Smooth muscle cell (in vitro differentiated cells): ENCODE data around the gene CLIP1. TPM values are rescaled to one million over a fixed set of nuclear protein-coding genes. Genes with fewer than 3 reads are reported as not detected.

Source experiments
- DNase-seq: peaks from one replicate; lab custom pipeline; 2025; ENCODE audit not compliant: unreplicated experiment; lab: John Stamatoyannopoulos, UW
- H2AFZ ChIP-seq: fragments of 200-600 bp; sonication (generic); 2 replicates; pipeline ENCODE4 v1.6.0; 2016; ENCODE audit warnings: antibody characterized with exemption, low read depth, mild to moderate bottlenecking
- H3F3A ChIP-seq: fragments of 200-600 bp; sonication (generic); 2 replicates; pipeline ENCODE4 v1.6.0; 2017; ENCODE audit warnings: antibody characterized with exemption, low read depth
- H3K27ac ChIP-seq: fragments of 200-600 bp; sonication (generic); 2 replicates; pipeline ENCODE4 v1.5.1; 2016; ENCODE audit warnings: low read depth, mild to moderate bottlenecking
- H3K27me3 ChIP-seq: fragments of 200-600 bp; sonication (generic); 2 replicates; pipeline ENCODE4 v1.6.1; 2016; ENCODE audit warnings: low read depth, mild to moderate bottlenecking
- H3K36me3 ChIP-seq: fragments of 200-600 bp; sonication (generic); 2 replicates; pipeline ENCODE4 v1.5.1; 2016; ENCODE audit warnings: low read depth
- H3K4me1 ChIP-seq: fragments of 200-600 bp; sonication (generic); 2 replicates; pipeline ENCODE4 v1.5.1; 2016; ENCODE audit warnings: low read depth
- H3K4me2 ChIP-seq: fragments of 200-600 bp; sonication (generic); 2 replicates; pipeline ENCODE4 v1.6.0; 2016; ENCODE audit warnings: mild to moderate bottlenecking
- H3K4me3 ChIP-seq: fragments of 200-600 bp; sonication (generic); 2 replicates; pipeline ENCODE4 v1.5.1; 2016; ENCODE audit warnings: mild to moderate bottlenecking
- H3K79me2 ChIP-seq: fragments of 200-600 bp; sonication (generic); 2 replicates; pipeline ENCODE4 v1.6.0; 2016; ENCODE audit warnings: low read depth, mild to moderate bottlenecking
- H3K9ac ChIP-seq: fragments of 200-600 bp; sonication (generic); 2 replicates; pipeline ENCODE4 v1.6.0; 2016; ENCODE audit warnings: low read depth
- H3K9me3 ChIP-seq: fragments of 200-600 bp; sonication (generic); replicated peaks from 2 replicates; pipeline ENCODE4 v1.5.1; 2016; ENCODE audit warnings: low read depth
- H4K20me1 ChIP-seq: fragments of 200-600 bp; sonication (generic); 2 replicates; pipeline ENCODE4 v1.6.0; 2016; ENCODE audit warnings: low read depth
- WGBS: methylation state at CpG from one replicate; pipeline ENCODE4 v1.1.7; 2016; ENCODE audit warnings: low lambda C conversion rate; 5-methylcytosine and 5-hydroxymethylcytosine counted together
- polyA plus RNA-seq: library from polyadenylated mRNA; unstranded; fragments of >200 nt; fragmentation: Nextera tagmentation; extraction: Ambion mirVana; gene quantifications from 2 replicates; pipeline ENCODE4 v1.2.1, GENCODE V29; 2016
- total RNA-seq: library from RNA; depleted of rRNA; stranded (reverse); fragments of >200 nt; gene quantifications from 2 replicates; pipeline ENCODE4 v1.2.3, GENCODE V29; 2014
- TF ChIP-seq, protein P1 (sequence below): fragments of 200-600 bp; sonication (generic); IDR thresholded peaks from 2 replicates; pipeline ENCODE4 v1.5.1; 2017; ENCODE audit warnings: borderline replicate concordance, mild to moderate bottlenecking, antibody characterized with exemption; ENCODE audit not compliant: insufficient read depth, poor library complexity, severe bottlenecking

CLIP1 gene
- total and polyA plus RNA-seq, 2 experiments from 2014 or later, result 15.3 to 40.4 TPM

DNA sequence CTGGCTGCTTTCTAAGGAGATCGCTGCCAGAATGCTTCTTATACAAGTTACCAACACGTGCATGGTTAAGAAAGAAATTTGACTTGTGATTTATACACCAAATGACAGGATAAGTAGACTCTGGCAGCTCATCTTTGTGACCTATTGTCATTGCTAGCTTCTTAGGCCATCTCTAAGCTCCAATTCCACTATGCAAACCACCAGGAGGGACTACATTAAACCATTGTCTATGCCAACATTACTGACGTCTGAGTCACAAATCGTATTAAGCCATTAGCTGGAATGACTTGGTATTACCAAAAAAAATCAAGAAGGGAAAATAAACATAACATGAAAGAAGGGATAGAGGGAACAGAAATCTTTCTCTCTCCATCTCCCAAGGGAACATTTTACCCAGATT is 140.4 kb downstream of the CLIP1 start:
- no peaks in the 10 kb centered on the region for H3K36me3 ChIP-seq
- peak overlapping the region; percentile 38 for H3K27ac ChIP-seq
- H3K9me3 ChIP-seq, result no peaks in the 10 kb centered on the region
- no peak overlapping the region for H2AFZ ChIP-seq
- DNase-seq, result no peak
- H3K4me3 ChIP-seq, result no peak overlapping the region
- no peaks in the 10 kb centered on the region for H3K27me3 ChIP-seq
- no peak overlapping the region for H3K9ac ChIP-seq
- TF ChIP-seq, protein P1, sequence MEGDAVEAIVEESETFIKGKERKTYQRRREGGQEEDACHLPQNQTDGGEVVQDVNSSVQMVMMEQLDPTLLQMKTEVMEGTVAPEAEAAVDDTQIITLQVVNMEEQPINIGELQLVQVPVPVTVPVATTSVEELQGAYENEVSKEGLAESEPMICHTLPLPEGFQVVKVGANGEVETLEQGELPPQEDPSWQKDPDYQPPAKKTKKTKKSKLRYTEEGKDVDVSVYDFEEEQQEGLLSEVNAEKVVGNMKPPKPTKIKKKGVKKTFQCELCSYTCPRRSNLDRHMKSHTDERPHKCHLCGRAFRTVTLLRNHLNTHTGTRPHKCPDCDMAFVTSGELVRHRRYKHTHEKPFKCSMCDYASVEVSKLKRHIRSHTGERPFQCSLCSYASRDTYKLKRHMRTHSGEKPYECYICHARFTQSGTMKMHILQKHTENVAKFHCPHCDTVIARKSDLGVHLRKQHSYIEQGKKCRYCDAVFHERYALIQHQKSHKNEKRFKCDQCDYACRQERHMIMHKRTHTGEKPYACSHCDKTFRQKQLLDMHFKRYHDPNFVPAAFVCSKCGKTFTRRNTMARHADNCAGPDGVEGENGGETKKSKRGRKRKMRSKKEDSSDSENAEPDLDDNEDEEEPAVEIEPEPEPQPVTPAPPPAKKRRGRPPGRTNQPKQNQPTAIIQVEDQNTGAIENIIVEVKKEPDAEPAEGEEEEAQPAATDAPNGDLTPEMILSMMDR, result no peak
- peaks cover 3% of the 10 kb centered on the region for H4K20me1 ChIP-seq
- H3K79me2 ChIP-seq, result no peaks in the 10 kb centered on the region
- H3K4me2 ChIP-seq, result peak overlapping the region; percentile 59
- H3F3A ChIP-seq, result peaks cover 4% of the 10 kb centered on the region
- peaks cover 10% of the 10 kb centered on the region for H3K4me1 ChIP-seq
- WGBS, result 66% methylated on average over 4 of the region's 4 CpGs

DNA sequence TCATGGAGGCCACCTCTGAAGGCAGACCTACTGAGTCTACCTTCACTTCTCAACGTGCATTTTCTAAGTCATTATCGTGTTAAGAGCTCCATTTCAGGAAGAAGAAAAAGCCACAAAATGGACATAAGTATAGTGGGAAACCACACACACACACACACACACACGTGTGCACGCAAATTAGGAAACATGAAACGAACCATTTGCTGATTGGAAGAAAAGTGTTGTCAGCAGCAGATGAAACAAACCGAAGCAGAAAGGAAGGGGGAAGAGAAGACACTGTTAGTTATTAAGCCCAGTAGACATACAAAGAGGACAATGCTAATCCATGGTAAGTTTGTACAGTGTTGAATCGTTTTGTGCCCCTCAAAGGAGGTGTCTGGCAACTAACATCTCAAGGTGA is 146.2 kb downstream of the CLIP1 start:
- peaks cover 5% of the 10 kb centered on the region for H3K36me3 ChIP-seq
- no peak for DNase-seq
- 89% methylated on average over 7 of the region's 7 CpGs for WGBS
- no peaks in the 10 kb centered on the region for H3K9me3 ChIP-seq
- H3F3A ChIP-seq, result peaks cover 4% of the 10 kb centered on the region
- no peak overlapping the region for H2AFZ ChIP-seq
- no peaks in the 10 kb centered on the region for H3K4me1 ChIP-seq
- H4K20me1 ChIP-seq, result peaks cover 3% of the 10 kb centered on the region
- H3K4me3 ChIP-seq, result no peak overlapping the region
- H3K27me3 ChIP-seq, result no peaks in the 10 kb centered on the region
- no peak overlapping the region for H3K27ac ChIP-seq
- H3K9ac ChIP-seq, result no peak overlapping the region
- TF ChIP-seq, protein P1, result no peak
- H3K4me2 ChIP-seq, result no peak overlapping the region
- H3K79me2 ChIP-seq, result no peaks in the 10 kb centered on the region

DNA sequence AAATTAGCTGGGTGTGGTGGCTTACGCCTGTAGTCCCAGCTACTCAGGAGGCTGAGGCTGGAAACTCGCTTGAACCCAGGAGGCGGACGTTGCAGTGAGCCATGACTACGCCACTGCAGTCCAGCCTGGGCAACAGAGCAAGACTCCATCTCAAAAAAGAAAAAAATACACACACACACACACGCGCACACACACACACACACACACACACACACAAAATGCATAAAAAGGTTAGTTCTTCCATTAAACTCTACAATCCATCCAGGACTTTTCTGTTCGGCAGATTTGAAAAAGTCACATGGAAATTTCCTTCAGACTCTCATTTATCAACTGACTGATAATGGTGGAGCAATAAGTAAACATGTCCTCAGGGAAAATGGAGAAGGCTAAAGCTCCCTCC is 147.0 kb downstream of the CLIP1 start:
- H2AFZ ChIP-seq, result no peak overlapping the region
- H4K20me1 ChIP-seq, result peaks cover 3% of the 10 kb centered on the region
- H3K79me2 ChIP-seq, result no peaks in the 10 kb centered on the region
- H3K36me3 ChIP-seq, result peaks cover 5% of the 10 kb centered on the region
- no peak for DNase-seq
- no peak overlapping the region for H3K9ac ChIP-seq
- no peaks in the 10 kb centered on the region for H3K27me3 ChIP-seq
- H3K4me3 ChIP-seq, result no peak overlapping the region
- no peak overlapping the region for H3K27ac ChIP-seq
- H3F3A ChIP-seq, result peaks cover 4% of the 10 kb centered on the region
- H3K9me3 ChIP-seq, result no peaks in the 10 kb centered on the region
- no peaks in the 10 kb centered on the region for H3K4me1 ChIP-seq
- no peak overlapping the region for H3K4me2 ChIP-seq
- WGBS, result 95% methylated on average over 8 of the region's 8 CpGs
- TF ChIP-seq, protein P1, result no peak

DNA sequence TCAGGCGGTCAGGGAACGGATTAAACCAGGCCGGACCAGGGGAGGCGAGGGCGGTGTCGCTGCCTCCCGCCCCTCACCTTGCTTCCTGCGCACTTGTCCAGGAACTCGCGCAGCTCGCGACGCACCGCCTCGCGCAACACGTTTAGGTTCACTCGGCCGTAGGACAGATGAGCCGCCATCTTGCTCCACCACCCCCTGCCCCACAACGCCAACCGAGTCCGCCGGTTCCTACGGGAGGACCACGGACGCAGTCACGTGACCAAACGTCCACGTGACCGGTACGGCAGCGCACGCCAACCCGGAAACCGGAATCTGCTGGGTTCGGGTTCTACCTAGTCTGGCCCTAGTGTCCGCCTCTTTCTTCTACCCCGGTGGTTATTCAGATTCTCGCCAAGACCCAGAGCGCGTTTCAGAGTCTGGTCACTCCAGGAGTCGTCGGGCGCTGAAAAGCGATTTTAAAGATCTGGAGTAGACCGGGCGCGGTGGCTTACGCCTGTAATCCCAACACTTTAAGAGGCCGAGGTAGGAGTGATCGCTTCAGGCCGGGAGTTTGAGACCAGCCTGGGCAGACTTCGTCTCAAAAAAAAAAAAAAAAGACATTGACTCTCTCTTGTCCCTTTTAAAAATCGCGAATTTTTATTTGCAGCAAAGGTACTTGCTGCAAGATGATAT is 156.1 kb downstream of the CLIP1 start, which contains the start of gene VPS33A:
VPS33A (minus strand) TSS at position 265 of the 672 bp plus-strand sequence; CDS start at position 179, 86 bp downstream.
- peaks cover 7% of the 10 kb centered on the region for H3K79me2 ChIP-seq
- H3K4me1 ChIP-seq, result peaks cover 9% of the 10 kb centered on the region
- peak within 1 kb of the TSS; percentile 88 for H3K9ac ChIP-seq
- H3K4me3 ChIP-seq, result peak within 1 kb of the TSS; percentile 79
- H3K9me3 ChIP-seq, result no peaks in the 10 kb centered on the region
- 1% methylated on average over 54 of the region's 56 CpGs for WGBS
- peak within 1 kb of the TSS; percentile 98 for H2AFZ ChIP-seq
- no peaks in the 10 kb centered on the region for H3K36me3 ChIP-seq
- TF ChIP-seq, protein P1, result no peak
- peak within 1 kb of the TSS; percentile 87 for H3K27ac ChIP-seq
- H4K20me1 ChIP-seq, result no peaks in the 10 kb centered on the region
- no peaks in the 10 kb centered on the region for H3K27me3 ChIP-seq
- DNase-seq, result peak; percentile 83
- peaks cover 5% of the 10 kb centered on the region for H3F3A ChIP-seq
- peak within 1 kb of the TSS; percentile 98 for H3K4me2 ChIP-seq
